Renal cortical epithelial cell (primary cell): Measurements from ENCODE around the gene ATP5PD. TPM values are rescaled to one million over a fixed set of nuclear protein-coding genes. Genes with fewer than 3 reads are reported as not detected.

ENCODE experiments used
- DNase-seq: peaks from one replicate; pipeline ENCODE4 v3.0.0-alpha.2; 2011; ENCODE audit warnings: low read depth
- total RNA-seq: library from RNA; depleted of rRNA; stranded (reverse); fragments of >200 nt; gene quantifications from 2 replicates; pipeline ENCODE4 v1.2.3, GENCODE V29; 2014

Gene ATP5PD
- total RNA-seq = 266 and 415 TPM in 2 replicates

DNA sequence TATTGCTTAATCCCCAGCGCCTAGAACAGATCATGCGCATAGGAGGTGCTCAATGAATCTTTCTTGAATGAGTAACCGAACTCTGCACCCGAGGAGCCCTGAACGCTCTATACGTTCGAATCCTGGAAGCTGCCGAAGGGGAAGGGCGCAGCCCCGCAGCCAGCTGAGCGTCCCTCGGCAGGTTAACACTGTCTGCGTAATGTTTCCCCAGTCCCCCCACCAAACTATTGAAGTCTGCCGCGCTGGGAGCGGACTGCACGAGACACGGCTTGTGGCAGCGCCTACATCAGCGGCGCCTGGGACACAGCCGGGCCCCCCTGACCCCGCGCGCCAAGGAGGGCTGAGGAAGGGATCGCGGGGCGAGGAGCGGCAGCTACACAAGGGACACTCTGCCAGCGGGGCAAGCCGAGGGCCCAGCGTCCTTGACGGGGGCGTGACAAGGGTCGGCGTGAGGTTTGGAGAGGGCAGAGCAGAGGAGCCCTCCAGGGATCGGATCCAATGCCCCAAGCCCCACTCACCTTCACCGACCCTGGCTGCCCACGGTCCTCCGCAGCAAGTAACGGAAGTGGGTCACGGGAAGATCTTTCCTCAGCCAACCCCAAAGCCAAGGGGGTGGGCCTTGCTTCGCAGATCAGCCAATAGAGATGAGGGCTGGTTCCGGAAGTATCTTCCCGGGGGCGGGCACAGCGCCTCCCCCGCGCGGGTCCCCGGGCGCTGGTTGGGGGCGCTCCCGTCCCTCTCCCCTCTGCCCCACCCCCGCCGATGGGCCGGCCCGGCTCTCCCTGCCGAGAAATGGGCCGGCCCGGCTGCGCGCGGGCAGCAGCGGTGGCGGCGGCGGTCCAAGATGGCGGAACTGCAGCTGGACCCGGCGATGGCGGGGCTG is at the start of gene ATP5PD, which contains the start of gene KCTD2:
ATP5PD (minus strand) TSS at position 563 of the 883 bp plus-strand sequence. CDS start 4,319 bp downstream, outside the sequence.
KCTD2 (plus strand) TSS at position 819 of the 883 bp plus-strand sequence; CDS start at position 845, 26 bp downstream.
- peak; percentile 94 for DNase-seq

DNA sequence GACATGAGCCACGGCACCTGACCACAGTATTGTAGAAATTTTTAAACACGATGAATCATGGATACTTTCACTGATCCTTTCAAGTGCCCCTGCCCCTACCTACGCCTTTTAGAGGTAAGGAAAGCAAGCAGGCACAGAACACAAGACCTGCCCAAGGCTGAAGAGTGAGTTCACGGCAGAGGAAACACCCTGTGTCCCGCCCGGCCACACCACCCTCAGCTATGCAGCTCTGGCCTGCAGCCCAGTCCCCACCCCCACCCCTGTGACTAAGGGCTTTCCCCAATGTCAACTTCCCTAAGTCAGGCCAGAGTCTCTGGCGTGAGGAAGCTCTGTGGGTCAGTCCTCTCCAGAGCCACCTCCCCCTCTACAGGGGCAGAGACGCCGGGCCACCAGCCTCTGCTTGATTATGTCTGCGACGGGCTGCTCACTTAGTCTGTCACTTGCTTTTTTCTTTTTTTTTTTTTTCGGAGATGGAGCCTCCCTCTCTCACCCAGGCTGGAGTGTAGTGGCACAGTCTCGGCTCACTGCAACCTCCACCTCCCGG is 49.4 kb upstream of the ATP5PD start:
- DNase-seq = peak; percentile 96

DNA sequence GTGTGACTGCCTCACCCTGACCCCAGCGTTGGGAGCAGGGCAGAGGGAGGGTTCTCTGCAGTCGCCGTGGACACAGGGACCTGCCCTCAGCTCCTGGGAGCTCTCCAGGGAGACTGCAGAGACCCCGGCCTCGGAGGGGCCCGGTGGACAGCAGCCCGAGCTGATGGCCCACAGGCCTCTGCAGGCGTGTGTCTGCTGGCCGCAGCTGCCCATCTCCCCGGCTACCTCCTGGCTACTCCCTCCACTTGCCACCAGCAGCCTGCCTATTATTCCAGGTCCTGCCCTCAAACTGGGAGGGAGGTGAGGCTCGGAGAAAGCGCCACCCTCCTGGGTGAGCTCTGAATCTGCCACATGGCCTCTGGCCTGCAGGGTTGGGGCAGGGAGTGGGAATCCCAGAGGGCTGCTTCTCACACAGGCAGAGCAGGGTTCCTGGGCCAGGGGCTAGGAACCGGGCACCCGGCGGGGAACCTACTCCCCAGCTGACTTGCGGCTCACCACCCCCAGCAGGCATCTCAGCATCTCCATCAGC is 48.2 kb upstream of the ATP5PD start:
- DNase-seq = no peak

DNA sequence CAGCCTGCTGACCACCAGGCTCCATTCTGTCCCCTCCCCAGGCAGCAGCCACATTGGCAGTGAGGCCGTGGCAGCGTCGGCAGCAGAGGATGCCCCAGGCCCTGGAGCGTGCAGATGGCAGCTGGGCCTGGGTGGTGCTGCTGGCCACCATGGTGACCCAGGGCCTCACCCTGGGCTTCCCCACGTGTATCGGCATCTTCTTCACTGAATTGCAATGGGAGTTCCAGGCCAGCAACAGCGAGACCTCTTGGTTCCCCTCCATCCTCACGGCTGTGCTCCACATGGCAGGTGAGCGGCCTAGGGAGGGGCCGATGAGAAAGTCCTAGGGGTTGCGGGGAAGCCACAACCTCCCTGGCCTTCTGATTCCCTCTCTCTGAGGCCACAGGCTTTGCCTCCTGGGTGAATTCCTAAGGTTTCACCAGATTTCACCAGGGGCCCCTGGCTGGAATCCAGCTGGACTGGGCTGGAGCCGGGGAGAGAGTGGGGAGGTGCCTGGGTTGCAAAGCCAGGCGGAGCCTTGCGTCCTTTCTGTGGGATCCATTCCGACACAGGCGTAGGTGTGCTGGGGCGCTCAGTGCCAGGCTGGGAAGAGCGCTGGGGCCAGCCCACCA is 46.9 kb upstream of the ATP5PD start:
- no peak for DNase-seq

DNA sequence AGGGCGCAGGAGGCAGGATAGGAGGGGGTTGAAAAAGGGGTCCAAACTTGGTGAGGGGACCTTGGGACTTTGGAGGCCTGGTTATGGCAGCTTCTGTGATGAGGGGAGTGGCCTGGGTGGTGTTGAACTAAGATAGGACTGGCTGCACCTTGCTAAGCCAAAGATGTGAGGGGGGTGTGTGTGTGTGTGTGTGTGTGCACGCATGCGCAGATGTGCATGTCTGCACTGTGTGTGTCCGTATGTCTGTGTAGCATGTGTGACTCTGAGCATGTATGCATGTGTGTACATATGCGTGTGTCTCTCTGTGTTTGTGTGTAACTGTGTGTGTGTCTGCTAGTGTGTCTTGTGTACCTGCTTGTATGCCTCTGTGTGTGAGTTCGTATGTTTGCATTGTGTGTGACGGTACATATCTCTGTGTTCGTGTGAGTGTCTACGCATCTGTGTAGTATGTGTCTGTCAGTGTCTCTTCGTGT is 45.1 kb upstream of the ATP5PD start:
- no peak for DNase-seq

DNA sequence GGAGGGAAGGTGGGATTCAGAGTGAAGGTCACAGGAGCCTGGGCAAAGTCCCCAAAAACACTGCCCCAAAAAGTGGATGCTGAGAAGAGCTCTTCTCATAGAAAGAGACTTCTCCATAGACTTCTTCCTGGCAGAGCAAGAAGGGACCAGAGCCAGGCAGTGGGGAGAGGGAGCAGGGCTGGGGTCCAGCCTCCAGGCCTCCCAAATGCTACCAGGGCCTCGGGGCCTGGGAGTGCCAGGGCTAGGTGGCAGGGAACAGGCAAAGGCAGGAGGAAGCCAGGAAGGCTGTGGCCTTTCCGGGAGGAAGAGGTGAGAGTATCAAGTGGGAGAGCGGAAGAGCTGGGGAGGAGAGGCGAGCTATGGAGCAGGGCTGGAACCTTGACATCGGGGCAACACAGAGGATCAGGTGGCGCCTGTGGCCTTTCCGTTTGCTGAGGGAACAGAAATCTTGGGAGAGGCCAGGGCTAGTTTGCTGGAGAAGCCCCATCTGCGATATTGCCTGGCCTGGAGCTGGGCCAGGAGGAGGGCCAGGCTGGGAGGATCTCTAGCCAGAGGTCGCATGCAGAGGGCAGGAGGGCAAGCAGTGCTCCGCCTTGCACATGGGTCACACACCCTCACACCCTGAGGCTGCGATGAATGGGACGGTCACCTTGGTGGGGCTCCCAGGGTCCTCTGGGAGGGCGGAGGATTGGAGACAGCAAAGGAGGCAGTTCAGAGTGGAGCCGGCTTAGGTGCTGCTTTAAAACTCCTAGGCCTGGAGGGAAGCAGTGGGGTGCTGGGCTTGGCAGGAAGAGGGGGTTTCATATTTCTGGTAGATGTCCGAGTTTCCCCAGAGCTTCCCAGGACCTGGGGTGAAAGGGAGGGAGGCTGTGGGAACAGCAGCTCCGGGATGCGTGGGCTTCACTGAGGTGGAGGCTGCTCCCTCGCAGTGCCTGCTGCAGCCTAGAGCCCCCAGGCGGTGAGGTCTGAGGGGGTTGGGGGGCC is 44.4 kb upstream of the ATP5PD start:
- no peak for DNase-seq

DNA sequence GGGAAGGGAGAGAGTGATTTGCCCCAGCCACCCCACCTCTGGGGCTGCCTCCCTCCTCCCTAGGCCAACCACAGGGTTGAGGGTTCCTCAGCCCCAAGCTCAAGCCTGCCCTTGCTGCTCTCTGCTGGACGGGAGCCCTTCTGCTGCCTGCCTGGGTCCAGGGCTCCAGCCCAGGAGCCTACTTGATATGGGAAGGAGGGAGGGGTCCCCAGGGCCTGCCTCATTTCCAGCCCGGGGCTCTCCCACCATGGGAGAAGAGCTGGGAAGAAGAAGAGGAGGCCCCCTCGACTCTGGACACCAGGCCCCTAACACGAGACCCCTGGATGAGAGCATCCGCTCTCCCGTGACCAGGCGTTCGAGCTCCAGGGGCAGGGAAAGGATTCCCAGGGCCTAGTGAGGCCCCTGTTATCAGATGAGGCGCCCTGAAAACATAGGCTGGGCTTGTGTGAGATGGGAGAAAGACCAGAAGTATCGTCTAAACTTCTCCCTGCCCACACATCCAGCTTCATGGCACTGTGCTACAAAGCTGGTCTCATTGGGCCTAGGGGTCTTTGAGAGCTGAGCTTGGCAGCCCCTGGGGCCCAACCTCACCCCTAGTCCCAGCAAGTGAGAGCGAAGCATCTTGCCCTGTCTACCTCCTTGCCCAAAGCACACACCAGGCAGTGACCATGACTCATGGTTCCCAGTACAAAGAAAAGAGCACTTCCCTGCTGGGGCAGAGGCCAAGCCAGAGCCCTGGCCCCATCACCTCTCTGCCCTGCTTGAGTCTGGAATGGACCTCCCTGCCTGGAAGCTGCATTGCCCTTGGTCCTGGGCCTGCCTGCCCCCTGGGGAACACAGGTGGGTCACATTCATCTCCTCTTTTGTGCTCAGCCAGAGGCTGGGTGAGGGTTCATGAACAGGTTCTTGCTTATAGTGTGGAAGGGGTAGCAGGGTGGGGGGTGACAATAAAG is 42.0 kb upstream of the ATP5PD start:
- peak; percentile 68 for DNase-seq

DNA sequence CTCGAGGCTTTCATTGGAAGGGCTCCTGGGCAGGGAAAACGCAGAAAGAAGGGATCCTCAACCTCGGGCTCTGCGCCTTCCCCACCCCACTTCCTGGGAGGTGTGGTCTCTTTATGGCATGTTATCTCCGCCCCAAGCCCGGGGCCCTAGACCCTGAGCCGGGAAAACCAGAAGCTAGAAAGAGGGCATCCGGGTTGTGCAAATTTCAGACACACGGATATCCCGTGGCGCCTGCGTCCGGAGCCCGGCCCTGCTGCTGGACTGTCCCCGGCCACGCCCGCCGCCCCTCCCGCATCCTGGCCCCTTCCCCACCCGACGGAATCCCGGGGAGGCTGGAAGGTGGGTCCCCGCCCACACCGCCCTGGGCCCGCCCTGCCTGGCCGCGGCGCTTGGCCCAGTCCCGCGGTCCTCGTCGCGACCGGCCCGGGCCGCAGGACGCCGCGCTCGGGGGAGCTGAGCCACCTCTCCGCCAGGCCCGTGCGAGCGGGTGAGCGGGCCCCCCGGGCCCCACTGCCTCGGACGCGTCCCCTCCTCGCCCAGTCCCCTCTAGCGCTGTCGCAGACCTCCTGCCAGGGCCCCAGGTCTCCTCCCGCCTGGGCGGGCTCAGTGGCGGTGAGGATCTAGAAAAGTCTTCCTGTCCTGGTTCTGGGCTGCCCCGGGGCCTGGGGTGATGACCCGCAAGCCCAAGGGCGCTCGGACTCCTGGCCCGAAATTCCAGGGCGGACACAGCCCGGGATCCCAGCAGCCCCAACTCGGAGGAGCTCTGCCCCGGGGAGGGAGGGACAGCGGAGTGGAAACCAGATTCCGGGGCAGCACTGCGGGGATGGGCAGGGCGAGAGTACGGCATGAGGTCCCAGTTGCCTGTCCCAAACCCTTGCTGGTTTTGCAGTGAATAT is 41.0 kb upstream of the ATP5PD start, which contains the start of gene SLC16A5:
SLC16A5 (plus strand) TSS at position 397 of the 896 bp plus-strand sequence. CDS start 5,683 bp downstream, outside the sequence.
- DNase-seq = peak; percentile 86

DNA sequence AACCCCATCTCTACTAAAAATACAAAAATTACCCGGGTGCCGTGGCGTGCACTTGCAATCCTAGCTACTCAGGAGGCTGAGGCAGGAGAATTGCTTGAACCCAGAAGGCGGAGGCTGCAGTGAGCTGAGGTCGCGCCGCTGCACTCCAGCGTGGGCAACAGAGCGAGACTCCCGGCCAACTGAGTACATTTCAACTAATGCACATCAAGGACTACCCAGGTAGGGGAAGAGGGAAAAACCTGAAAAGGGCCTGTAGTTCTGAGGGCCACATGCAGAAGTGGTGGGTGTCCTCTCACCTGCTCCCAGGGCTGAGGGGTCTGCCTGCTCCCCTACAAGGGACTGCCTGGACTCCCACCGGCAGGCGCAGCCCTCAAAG is 40.4 kb upstream of the ATP5PD start:
- DNase-seq = no peak

DNA sequence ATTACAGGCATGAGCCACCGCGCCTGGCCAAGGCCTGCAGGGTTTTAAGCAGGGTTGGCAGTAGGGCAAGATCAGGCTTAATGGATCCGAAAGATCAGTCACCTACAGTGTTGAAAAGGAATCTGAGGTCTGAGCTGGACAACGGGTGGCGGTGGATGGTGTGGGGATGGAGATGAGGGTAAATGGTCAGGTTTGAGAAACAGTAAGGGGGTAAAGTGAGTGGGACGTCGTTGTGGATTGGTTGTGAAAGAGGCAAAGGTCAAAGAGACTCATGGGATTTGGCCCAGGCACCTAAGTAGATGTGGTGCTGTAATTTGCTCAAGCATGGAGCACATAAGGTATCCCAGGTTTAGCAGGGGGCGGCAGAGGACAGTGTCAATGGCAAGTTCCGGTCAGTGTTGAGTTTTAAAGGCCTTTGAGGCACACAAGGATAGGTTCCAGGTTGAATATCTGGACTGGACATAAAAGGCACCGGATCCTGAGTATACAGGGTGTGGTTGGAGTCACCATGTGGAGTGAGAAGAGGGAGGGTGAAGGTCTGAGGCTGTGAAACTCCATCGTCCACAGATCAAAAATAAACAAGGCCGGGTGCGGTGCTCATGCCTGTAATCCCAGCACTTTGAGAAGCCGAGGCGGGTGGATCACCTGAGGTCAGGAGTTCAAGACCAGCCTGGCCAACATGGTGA is 39.9 kb upstream of the ATP5PD start:
- DNase-seq = no peak

DNA sequence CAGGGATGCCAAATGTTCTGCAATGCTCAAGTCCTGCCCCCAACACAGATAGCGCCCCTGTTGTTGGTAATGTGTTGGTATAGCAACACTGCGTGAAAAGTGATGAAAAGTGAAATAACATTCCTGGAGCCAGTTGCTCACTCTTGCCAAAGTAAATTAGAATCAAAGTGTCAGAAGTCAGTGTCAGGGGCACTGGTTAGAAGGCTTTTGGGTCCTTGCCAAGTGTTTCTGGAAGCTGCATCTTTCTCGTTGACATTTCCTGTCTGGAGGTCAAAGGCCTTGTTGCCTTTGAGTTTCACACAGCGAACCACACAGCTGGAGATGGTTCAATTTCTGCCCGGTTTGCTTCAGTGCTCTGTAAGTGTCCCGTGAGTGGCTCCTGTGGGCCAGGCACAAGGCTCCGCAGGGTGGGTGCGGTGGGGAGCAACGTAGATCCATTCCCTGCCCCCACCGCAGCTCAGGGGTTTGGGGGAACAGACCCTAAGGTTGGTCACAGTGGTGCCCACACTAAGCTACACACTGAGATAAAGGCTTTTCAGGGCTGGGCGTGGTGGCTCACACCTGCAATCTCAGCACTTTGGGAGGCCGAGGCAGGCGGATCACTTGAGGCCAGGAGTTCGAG is 37.4 kb upstream of the ATP5PD start:
- DNase-seq = peak; percentile 91

DNA sequence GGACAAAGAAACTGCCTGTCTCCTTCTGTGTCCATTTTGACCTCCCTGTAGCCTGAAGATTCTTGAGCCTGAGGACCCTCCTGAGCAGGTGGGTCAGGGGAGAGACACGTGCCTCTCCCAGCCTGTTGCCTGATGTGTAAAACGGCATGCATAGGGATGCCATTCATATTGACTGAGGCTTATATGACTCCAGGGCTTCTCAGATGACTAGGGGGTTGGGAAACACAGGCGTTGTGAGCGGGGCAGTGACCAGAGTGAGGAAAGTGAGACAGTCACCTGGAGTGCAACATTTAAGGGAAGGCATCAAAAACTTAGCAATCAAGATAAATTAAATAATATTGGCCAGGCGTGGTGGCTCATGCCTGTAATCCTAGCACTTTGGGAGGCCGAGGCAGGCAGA is 35.9 kb upstream of the ATP5PD start:
- no peak for DNase-seq

DNA sequence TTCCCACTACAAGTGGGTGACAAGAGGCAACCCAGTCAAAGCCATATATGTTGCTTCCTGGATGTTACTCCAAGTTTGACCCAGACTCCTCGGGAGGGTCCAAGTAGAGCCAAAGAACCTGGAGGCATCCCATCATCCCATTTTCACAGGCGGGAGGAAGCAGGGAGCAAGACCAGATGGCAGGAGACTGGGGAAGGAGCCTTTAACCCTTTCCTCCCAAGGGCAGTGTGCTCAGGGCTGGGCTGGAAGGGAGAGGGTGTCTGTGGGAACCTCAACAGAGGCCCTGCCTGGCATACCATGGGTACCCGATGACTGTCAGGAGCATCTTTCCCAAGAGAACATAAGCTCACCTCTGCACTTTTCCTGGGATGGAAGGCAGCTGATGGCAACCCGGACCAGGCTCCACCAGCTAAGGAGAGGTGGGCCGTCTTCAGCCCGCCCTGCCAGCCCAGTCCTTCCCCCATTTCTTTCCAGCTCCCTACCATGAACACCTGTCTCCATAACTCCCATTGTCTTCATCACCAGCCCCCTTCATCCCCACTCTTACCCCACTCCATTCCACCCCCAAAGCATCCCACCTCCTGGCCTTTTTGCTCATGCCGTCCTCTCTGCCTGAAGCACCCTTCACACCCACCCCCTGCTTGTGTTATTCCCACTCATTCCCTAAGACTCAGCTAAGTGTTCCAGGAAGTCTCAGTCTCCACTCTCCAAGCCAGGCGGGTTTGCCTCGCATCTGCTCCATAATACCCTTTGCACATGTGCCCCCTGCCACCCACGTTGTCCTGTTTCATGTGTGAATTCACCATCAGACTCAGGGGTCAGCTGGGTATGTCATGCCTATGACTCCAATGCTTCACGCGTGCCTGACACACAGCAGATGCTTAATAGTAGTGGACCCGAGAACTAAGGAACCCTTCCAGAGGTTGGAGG is 35.1 kb upstream of the ATP5PD start:
- DNase-seq = no peak

DNA sequence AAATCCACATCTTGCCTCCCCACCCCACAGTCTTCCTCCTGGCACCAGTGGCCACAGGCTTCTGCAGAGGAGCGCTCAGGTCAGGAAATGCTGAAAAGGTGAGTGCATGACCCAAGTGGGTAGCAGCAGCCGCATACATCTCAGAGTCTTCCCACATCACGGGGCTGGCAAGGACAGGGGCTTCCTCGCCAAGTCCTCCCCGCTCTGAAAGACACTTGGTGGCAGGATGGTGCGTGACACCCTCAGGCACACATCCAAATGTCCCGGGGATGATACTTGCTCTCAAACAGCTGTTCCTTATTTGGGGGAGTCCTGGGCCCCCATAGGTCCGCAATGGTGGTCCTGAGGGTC is 32.2 kb upstream of the ATP5PD start:
- DNase-seq = no peak

DNA sequence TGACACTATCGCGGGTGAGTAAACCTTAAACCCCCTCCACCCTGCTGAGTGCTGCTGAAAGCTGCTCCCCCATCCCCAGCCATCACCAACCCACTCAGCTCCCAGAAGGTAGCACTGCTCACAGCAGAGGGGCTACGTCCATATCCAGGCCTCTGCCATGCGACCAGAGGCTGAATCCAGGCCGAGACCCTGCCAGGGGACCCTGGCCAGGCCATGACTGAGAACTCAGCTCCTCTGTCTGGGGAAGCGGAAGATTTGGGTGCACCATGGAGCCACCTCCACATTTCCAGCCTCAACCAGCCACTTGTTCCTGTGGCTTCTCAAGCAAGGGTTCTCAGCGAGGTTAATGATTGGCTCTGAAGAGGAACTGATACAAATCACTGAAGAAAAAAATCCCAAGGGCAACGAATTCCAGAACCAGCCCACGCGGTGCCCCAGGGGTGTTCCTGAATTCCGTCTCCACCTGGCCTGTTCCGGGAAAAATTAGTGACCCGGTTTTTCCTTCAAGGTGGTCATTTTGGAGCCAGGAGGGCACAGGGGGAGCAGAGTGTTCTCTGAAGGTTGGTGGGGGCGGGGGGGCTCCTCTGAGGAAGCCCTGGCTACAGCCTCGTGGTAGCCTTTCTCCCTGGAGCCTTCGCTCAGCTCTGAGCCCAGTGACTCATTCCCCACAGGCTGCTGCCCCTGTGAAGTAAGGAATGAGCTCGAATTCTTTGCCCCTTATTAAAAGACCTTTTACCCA is 31.7 kb upstream of the ATP5PD start:
- DNase-seq = peak; percentile 98
